Measurements from ENCODE around the gene HECW1.
"Not testable (repeated sequence)": the region's sequence is repeated elsewhere in the genome, so short reads cannot be mapped to it uniquely, and the experiment has no call there.

HECW1 gene

DNA sequence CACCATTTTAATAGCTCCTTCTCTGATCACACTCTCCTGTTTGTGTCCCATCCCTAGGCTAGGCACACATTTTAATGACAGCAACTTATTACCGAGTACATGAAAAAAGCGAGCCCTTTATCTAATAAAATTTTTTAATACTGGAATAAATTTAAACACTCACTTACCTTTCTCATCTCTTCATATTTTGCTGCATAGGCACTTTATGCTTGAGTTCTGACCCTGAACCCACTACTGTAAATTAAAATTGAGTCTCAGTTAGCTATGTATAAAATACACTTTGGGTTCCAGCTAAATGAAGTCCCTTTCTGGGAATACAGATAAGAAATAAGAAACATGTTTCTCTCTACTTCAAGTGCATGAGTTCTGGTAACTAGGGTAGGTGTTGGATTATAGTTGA, 104.6 kb downstream of the HECW1 start:
- Histone ChIP-seq H3K4me1 (ENCODE audit: control insufficient read depth, insufficient read depth, low read length) (no peaks in the 10 kb centered on the region), H3K27ac (ENCODE audit: extremely low read depth, low read depth, low read length) (no peak overlapping the region), H3K9me3 (ENCODE audit: control insufficient read depth, insufficient read depth, low read depth, low read length) (no peaks in the 10 kb centered on the region), H3K36me3 (ENCODE audit: control insufficient read depth in 2 of 2, insufficient read depth in 1 of 2, low read length in 2 of 2) (no peaks in the 10 kb centered on the region), H3K4me3 (ENCODE audit: low read depth, low read length) (no peak overlapping the region)
- no peak for TF ChIP-seq HOXC10 (CRISPR knock-in tag; IDR thresholded peaks at IDR 0.05)
- TF ChIP-seq, protein P1, sequence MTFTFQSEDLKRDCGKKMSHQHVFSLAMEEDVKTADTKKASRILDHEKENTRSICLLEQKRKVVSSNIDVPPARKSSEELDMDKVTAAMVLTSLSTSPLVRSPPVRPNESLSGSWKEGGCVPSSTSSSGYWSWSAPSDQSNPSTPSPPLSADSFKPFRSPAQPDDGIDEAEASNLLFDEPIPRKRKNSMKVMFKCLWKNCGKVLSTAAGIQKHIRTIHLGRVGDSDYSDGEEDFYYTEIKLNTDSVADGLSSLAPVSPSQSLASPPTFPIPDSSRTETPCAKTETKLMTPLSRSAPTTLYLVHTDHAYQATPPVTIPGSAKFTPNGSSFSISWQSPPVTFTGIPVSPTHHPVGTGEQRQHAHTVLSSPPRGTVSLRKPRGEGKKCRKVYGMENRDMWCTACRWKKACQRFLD (tag by site-specific recombination; IDR thresholded peaks at IDR 0.05): no peak
- ChIA-PET CTCF (interaction anchor here (0.7 to 1.4 kb wide), 2 partner anchors 29 to 223 kb away, joined by 3 to 5 read pairs; no protein-coding TSS in a partner anchor), POLR2A (no interaction called here)

DNA sequence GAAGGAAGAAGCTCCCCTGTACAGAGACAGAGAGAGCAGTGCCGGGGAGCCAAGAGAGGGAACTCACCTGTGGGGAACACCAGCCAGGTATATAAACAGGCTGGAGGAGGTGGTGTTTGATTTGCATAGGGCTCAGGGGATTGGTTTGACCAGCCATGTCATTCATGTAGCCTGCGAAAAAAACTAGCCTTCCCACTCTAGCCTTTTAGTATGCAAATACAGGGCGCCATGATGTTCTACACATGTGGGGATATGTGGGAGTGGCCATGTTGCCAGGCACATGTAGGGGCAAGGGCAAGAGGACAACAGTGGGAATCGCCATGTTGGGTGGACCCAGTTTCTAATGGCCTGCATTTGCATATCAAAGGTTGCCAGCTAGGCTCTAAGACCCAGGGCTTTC, 106.5 kb downstream of the HECW1 start:
- POLR2A ChIA-PET; H3K4me1 ChIP-seq (ENCODE audit: control insufficient read depth, insufficient read depth, low read length); H3K9me3 ChIP-seq (ENCODE audit: control insufficient read depth, insufficient read depth, low read depth, low read length); H3K4me3 ChIP-seq (ENCODE audit: low read depth, low read length); CTCF ChIA-PET; H3K27ac ChIP-seq (ENCODE audit: extremely low read depth, low read depth, low read length); H3K36me3 ChIP-seq (ENCODE audit: control insufficient read depth in 2 of 2, insufficient read depth in 1 of 2, low read length in 2 of 2): not testable (repeated sequence)

DNA sequence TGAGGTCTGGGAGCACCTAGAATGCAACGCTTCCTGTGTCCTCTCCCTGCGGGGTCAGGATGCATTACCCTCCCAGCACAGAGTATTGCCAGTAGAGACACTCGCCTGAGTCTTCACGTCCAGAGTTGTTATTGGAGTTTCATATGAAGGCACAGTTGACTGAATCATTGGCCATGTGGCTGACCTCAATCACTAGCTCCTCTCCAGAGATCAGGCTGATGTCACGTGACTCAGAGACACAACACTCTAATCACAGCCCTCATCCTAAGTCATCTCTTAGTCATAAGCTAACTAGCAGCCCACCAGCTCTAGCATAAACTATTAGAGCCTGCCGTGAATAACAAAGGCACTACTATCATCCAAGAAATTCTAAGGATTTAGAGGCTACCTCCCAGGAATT, 107.8 kb downstream of the HECW1 start:
- POLR2A ChIA-PET: no interaction called here
- no peaks in the 10 kb centered on the region for H3K36me3 ChIP-seq (ENCODE audit: control insufficient read depth in 2 of 2, insufficient read depth in 1 of 2, low read length in 2 of 2)
- H3K27ac ChIP-seq (ENCODE audit: extremely low read depth, low read depth, low read length): no peak overlapping the region
- TF ChIP-seq ZBTB8A (tag by site-specific recombination; IDR thresholded peaks at IDR 0.05): no peak
- TF ChIP-seq ZNF830 (tag by site-specific recombination; IDR thresholded peaks at IDR 0.05; ENCODE audit: low read depth): no peak
- TF ChIP-seq ZBTB21 (tag by site-specific recombination; IDR thresholded peaks at IDR 0.05): no peak
- TF ChIP-seq SETDB1 (IDR thresholded peaks at IDR 0.05; ENCODE audit: insufficient read length, low read length): no peak
- TF ChIP-seq, protein P2, sequence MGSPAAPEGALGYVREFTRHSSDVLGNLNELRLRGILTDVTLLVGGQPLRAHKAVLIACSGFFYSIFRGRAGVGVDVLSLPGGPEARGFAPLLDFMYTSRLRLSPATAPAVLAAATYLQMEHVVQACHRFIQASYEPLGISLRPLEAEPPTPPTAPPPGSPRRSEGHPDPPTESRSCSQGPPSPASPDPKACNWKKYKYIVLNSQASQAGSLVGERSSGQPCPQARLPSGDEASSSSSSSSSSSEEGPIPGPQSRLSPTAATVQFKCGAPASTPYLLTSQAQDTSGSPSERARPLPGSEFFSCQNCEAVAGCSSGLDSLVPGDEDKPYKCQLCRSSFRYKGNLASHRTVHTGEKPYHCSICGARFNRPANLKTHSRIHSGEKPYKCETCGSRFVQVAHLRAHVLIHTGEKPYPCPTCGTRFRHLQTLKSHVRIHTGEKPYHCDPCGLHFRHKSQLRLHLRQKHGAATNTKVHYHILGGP (tag by site-specific recombination; IDR thresholded peaks at IDR 0.05): no peak
- no peak for TF ChIP-seq ZEB2 (tag by site-specific recombination; IDR thresholded peaks at IDR 0.05)
- no peak for TF ChIP-seq ZBTB20 (tag by site-specific recombination; IDR thresholded peaks at IDR 0.05)
- no peak for TF ChIP-seq ZNF404 (tag by site-specific recombination; IDR thresholded peaks at IDR 0.05)
- TF ChIP-seq, protein P3, sequence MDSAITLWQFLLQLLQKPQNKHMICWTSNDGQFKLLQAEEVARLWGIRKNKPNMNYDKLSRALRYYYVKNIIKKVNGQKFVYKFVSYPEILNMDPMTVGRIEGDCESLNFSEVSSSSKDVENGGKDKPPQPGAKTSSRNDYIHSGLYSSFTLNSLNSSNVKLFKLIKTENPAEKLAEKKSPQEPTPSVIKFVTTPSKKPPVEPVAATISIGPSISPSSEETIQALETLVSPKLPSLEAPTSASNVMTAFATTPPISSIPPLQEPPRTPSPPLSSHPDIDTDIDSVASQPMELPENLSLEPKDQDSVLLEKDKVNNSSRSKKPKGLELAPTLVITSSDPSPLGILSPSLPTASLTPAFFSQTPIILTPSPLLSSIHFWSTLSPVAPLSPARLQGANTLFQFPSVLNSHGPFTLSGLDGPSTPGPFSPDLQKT (IDR thresholded peaks at IDR 0.05; ENCODE audit: borderline replicate concordance, low read depth, low read length): no peak
- no peak for TF ChIP-seq ZNF239 (tag by site-specific recombination; IDR thresholded peaks at IDR 0.05)
- no peaks in the 10 kb centered on the region for H3K9me3 ChIP-seq (ENCODE audit: control insufficient read depth, insufficient read depth, low read depth, low read length)
- H3K4me1 ChIP-seq (ENCODE audit: control insufficient read depth, insufficient read depth, low read length): no peaks in the 10 kb centered on the region
- CTCF ChIA-PET: no interaction called here
- no peak overlapping the region for H3K4me3 ChIP-seq (ENCODE audit: low read depth, low read length)

DNA sequence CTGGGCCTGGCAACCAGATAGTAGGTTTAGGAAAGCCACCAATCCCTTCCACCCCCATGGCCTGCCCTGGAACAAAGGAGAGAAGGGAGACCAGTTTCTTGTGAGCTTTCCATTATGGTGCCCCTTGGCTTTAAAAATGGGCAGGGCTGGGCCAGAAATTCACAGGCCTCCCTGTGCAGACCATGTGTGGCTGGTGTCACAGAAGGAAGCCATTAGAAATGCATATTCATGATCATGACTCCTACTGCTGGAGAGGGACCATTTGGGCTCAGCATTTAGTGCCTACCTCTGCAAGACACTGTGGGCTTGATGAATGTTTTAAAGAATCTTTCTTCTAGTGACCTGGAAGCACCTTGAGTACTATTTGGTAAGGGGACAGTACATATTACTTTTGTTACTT, 108.3 kb downstream of the HECW1 start:
- Histone ChIP-seq H3K27ac (ENCODE audit: extremely low read depth, low read depth, low read length) (no peak overlapping the region), H3K9me3 (ENCODE audit: control insufficient read depth, insufficient read depth, low read depth, low read length) (no peaks in the 10 kb centered on the region), H3K4me3 (ENCODE audit: low read depth, low read length) (no peak overlapping the region), H3K36me3 (ENCODE audit: control insufficient read depth in 2 of 2, insufficient read depth in 1 of 2, low read length in 2 of 2) (no peaks in the 10 kb centered on the region), H3K4me1 (ENCODE audit: control insufficient read depth, insufficient read depth, low read length) (no peaks in the 10 kb centered on the region)
- ChIA-PET POLR2A (no interaction called here), CTCF (no interaction called here)
- TF ChIP-seq, protein P4, sequence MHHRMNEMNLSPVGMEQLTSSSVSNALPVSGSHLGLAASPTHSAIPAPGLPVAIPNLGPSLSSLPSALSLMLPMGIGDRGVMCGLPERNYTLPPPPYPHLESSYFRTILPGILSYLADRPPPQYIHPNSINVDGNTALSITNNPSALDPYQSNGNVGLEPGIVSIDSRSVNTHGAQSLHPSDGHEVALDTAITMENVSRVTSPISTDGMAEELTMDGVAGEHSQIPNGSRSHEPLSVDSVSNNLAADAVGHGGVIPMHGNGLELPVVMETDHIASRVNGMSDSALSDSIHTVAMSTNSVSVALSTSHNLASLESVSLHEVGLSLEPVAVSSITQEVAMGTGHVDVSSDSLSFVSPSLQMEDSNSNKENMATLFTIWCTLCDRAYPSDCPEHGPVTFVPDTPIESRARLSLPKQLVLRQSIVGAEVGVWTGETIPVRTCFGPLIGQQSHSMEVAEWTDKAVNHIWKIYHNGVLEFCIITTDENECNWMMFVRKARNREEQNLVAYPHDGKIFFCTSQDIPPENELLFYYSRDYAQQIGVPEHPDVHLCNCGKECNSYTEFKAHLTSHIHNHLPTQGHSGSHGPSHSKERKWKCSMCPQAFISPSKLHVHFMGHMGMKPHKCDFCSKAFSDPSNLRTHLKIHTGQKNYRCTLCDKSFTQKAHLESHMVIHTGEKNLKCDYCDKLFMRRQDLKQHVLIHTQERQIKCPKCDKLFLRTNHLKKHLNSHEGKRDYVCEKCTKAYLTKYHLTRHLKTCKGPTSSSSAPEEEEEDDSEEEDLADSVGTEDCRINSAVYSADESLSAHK (tag by site-specific recombination; IDR thresholded peaks at IDR 0.05): no peak
- no peak for TF ChIP-seq ZBTB20 (tag by site-specific recombination; IDR thresholded peaks at IDR 0.05)
- no peak for TF ChIP-seq ZNF202 (tag by site-specific recombination; IDR thresholded peaks at IDR 0.05; ENCODE audit: borderline replicate concordance)
- TF ChIP-seq, protein P5, sequence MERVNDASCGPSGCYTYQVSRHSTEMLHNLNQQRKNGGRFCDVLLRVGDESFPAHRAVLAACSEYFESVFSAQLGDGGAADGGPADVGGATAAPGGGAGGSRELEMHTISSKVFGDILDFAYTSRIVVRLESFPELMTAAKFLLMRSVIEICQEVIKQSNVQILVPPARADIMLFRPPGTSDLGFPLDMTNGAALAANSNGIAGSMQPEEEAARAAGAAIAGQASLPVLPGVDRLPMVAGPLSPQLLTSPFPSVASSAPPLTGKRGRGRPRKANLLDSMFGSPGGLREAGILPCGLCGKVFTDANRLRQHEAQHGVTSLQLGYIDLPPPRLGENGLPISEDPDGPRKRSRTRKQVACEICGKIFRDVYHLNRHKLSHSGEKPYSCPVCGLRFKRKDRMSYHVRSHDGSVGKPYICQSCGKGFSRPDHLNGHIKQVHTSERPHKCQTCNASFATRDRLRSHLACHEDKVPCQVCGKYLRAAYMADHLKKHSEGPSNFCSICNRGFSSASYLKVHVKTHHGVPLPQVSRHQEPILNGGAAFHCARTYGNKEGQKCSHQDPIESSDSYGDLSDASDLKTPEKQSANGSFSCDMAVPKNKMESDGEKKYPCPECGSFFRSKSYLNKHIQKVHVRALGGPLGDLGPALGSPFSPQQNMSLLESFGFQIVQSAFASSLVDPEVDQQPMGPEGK (tag by site-specific recombination; IDR thresholded peaks at IDR 0.05): no peak
- no peak for TF ChIP-seq ZNF585B (tag by site-specific recombination; IDR thresholded peaks at IDR 0.05)
- no peak for TF ChIP-seq ZNF404 (tag by site-specific recombination; IDR thresholded peaks at IDR 0.05)
- no peak for TF ChIP-seq ZNF701 (tag by site-specific recombination; IDR thresholded peaks at IDR 0.05)
- TF ChIP-seq KLF10 (tag by site-specific recombination; IDR thresholded peaks at IDR 0.05): no peak
- no peak for TF ChIP-seq ZNF777 (tag by site-specific recombination; IDR thresholded peaks at IDR 0.05; ENCODE audit: borderline replicate concordance)
- TF ChIP-seq RBAK (tag by site-specific recombination; IDR thresholded peaks at IDR 0.05): no peak
- TF ChIP-seq ZIC2 (tag by site-specific recombination; IDR thresholded peaks at IDR 0.05): no peak
- no peak for TF ChIP-seq ZNF16 (tag by site-specific recombination; IDR thresholded peaks at IDR 0.05; ENCODE audit: low read depth)
